ENCODE results near the gene SFMBT1.

GRCh38 chr3:52871761-52872160 is 174.1 kb downstream of the SFMBT1 start:
- TF ChIP-seq CTCF (IDR thresholded peaks at IDR 0.05; ENCODE audit: low read length) (no peak), EZH2 (IDR thresholded peaks at IDR 0.05; ENCODE audit: borderline replicate concordance, low read length) (no peak)
